H54 (cell line): ENCODE measurements around the gene ZNF324B.
"Not testable (repeated sequence)": the region's sequence is repeated elsewhere in the genome, so short reads cannot be mapped to it uniquely, and the experiment has no call there.

Experiments used
- DNase-seq: peaks from one replicate; pipeline ENCODE4 v3.0.0; 2011; ENCODE audit warnings: low spot score, mixed read lengths; ENCODE audit not compliant: insufficient read length
- FAIRE-seq: peaks from 3 replicates; lab custom pipeline; 2011; peaks lifted over from hg19 to GRCh38; lab: Jason Lieb, UNC
- POLR2A ChIP-seq: IDR thresholded peaks from 2 replicates; pipeline ENCODE4 v1.6.1; 2011; ENCODE audit warnings: low read depth, mild to moderate bottlenecking, low read length

Gene ZNF324B

DNA sequence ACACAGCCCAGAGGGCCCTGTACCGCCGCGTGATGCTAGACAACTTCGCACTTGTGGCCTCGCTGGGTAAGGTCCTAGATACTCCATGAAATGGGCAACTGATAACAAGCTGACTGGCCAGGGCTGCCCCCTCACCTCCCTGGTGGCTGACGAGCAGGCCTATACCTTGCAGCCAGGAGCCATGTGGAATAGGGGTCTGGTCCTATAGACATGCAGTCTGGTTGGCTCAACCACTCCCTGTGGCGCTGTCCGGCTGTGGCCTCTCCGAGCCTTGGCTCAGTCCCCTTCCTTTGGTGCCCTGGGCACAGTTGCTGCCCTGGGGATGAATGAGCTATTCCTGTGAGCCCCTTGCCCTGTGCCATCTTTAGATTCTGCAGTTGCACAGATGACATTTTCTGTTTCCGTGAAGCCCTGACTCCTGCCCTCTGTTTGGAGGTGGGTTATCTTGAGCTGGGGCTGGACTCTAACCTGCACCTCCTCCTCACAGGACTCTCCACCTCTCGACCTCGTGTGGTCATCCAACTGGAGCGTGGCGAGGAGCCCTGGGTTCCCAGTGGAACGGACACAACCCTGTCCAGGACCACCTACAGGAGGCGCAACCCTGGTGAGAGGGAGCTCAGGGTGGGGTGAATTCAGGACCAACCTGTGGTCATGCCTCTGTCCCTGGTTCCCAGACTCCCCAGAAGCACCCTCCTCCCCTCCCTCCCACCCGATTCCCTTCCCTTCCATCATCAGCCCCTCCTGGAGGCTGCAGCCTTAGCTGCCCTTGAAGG lies 18.0 kb downstream of the ZNF324B start:
- TF ChIP-seq POLR2A, result no peak
- DNase-seq (no peak), FAIRE-seq (no peak)

DNA sequence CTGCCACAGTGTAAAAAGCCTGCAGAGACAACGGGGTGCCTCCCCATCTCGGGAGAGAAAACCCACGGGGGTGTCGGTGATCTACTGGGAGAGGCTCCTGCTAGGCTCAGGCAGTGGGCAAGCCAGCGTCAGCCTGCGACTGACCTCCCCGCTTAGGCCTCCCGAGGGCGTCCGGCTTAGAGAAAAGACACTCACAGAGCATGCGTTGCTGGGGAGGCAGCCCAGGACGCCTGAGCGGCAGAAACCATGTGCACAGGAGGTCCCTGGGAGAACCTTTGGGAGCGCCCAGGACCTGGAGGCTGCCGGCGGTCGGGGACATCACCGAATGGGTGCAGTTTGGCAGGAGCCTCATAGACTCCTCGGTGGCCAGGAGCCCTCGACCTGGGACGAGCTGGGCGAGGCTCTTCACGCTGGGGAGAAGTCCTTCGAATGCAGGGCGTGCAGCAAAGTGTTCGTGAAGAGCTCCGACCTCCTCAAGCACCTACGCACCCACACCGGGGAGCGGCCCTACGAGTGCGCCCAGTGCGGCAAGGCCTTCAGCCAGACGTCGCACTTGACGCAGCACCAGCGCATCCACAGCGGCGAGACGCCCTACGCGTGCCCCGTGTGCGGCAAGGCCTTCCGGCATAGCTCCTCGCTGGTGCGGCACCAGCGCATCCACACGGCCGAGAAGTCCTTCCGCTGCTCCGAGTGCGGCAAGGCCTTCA lies 19.6 kb downstream of the ZNF324B start:
- DNase-seq, FAIRE-seq: not testable (repeated sequence)

DNA sequence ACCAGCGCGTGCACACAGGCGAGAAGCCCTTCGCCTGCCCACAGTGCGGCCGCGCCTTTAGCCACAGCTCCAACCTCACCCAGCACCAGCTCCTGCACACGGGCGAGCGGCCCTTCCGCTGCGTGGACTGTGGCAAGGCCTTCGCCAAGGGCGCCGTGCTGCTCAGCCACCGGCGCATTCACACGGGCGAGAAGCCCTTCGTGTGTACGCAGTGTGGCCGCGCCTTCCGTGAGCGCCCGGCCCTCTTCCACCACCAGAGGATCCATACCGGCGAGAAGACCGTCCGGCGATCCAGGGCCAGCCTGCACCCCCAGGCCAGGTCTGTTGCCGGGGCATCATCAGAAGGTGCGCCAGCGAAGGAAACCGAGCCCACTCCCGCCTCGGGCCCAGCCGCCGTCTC lies 20.3 kb downstream of the ZNF324B start:
- FAIRE-seq (no peak), DNase-seq (no peak)
- TF ChIP-seq POLR2A, result no peak

DNA sequence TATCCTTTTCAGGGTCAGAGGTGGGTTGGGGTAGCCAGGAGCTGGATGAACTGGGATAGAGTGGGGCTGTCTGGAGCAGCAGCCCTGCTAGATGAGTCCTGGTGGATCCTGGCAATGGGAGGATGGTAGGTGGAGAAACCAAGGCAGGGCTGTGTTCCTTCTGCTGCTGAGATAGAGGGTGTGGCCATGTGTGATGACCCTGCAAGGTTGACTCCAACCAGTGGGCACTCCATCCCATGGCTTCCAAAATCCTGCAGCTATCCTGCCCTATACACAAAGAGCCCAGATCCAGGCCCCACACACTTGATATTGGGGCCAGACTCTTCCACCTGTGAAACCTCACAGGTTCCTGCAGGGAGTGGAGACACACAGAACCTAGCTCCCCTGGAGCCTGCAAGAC lies 22.4 kb downstream of the ZNF324B start:
- no peak for DNase-seq
- no peak for TF ChIP-seq POLR2A
- FAIRE-seq, result no peak

DNA sequence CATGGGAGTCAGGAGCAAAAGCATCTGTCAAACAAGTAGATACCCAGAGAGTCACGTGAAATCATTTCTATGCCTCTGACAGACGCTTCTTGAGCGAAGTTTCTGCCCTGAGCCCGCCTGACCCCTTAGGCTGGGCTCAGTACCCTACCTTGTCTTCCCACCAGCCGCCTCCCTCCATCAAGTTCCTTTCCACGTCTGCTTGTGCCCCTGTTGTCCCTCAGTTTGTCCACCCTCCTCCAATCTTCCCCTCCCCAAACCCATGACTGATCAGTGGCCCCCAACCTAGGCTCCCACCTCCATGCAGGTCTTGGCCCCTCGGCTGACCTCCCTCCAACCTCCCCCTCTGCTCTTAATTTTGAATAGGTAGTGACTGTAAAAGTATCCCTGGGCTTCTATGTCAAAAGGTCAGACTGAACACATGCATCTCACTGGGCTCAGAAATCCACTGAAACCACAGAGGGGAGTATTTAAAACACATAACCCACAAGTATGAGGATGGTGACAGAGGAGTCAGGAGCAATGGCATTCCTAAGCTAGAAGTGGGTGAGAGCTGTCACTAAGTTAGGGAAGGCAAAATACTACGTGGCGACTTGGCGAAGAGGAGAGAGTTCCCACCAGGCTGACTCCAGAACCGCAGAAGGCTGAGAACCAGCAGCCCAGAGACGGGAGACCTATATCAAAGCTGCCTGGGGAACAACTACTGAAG lies 23.0 kb downstream of the ZNF324B start:
- no peak for FAIRE-seq
- peak; percentile 52 for DNase-seq

DNA sequence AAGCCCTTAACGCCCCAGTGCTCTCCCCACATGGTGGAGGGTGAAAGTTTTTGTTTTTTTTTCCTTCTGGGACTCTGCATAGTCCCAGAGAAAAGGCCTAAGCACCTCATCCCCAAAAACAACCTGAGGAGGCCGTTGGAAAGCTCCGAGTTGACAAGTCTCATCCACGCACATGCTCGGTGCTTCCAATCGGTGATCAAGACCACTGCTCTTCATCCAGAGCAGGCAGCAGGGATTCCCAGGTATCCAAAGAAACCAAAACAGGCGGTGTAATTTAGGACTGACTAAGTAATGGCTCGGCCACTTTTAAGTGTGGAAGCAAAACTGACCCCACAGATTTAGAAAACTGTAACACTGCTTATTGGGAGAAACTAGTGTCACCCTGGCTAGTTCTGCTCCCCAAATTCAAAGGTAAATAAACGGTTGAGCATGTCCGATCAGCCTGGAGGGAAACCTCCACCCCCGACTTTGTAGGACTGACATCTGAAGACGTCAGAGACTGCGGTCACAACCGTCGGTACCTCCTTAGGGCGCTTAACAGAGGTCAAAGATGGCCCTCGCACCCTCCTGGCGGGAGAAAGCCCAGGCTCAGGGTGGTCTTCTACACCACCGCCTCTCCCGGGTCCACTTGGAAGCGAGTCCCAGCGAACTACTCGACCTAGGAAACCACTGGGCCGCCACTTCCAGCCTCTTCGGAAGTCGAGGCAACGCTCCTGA lies 23.7 kb downstream of the ZNF324B start:
- FAIRE-seq (no peak), DNase-seq (no peak)
- TF ChIP-seq POLR2A, result no peak; the same call in 1 of the 2 replicates

More for the DNA sequence above, 23.0 kb downstream of the ZNF324B start:
- TF ChIP-seq POLR2A, result no peak

DNA sequence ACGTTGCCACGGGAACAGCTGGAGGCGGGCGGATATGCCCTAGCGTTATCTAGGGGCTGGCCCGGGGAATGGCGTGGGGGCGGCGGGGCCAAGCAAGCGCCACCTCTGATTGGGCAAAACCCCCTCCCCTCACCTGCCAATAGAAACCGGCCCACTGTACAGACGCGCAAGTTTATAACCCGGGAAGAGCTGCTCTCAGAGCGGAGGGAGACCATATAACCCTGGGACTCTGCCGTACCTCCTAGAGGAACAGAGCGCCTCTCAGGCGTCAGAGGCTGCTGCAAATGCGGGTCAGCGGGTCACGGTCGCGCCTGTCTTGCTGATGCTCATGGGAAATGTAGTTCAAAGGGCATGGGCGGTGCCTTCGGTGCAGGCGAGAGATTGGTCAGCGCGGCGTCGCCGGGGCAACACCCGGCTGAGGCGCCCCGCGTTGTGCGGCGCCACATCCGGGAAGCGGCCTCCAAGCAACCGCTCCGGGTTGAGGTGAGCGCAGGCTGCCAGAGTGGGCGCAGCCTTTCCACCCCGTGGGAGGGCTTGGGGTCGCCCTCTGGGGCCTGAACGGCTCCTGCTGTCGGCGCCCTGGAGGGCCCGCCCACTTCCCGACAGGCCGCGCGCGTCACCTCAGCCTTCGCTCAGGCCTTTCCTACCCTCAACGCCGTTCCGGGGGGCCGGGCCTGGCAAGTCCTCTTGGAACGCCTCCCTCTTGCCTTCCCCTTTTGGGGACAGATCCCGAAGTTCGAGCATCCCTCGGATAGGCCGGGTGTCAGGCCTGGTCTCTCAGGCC lies 24.5 kb downstream of the ZNF324B start, which contains the start of gene ZNF446:
Gene ZNF446 (plus strand): TSS at position 639 of the 784 bp plus-strand sequence. CDS start 867 bp downstream, outside the sequence.
- DNase-seq (peak; percentile 99), FAIRE-seq (no peak)
- TF ChIP-seq POLR2A, result peak; percentile 56

DNA sequence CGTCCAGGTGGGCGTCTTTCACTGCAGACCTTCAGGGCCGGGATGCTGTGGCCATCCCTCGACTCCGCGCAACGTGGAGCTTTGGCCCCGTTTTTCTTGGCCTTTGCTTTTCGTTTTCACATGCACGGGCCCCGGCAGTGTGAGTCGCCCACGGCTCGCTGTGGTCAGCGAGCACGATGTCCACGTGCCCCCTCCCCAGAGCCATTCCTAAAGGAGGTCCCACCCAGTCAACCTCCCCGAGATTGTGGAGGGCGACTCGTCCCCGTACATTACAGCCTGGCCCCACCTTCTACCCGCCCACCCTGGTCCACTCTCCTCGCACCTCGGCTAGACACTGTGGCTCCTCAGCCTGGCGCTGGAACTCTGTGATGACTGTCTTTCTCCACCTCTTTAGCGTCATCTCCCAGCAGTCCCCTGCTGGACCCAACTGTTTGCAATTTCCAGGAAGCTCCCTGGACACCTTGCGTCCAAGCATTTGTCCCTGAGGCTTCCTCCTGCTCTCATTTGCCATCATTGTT lies 25.1 kb downstream of the ZNF324B start:
- TF ChIP-seq POLR2A, result no peak
- DNase-seq (no peak), FAIRE-seq (no peak)

DNA sequence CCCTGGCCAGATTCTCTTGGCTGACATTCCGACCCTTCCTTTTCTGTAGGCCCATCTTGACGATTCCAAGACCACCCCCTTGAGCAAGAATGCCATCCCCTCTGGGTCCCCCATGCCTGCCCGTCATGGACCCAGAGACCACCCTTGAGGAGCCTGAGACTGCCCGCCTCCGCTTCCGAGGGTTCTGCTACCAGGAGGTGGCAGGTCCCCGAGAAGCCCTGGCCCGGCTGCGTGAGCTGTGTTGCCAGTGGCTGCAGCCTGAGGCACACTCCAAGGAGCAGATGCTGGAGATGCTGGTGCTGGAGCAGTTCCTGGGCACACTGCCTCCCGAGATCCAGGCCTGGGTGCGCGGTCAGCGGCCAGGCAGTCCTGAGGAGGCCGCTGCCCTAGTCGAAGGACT lies 25.7 kb downstream of the ZNF324B start:
- peak; percentile 9; the same call in 1 of the 2 replicates for TF ChIP-seq POLR2A
- DNase-seq (no peak), FAIRE-seq (no peak)

DNA sequence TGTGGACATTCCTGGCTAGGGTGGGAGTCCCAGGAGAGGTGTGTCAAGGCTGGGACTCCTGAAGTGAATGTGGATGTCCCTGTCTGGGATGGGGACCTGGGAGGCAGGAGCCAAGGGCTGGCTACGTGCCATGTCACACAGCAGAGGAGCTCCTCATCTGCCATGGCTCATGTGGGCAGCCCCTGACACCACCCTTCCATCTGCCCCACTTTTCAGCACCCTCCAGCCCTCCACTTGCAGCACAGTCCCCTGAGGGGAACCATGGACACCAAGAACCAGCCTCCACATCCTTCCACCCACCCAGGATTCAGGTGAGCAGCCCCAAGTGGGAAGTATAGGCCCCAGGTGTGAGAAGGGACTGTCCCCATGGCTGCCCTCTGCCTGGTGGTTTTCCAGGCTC lies 26.4 kb downstream of the ZNF324B start:
- FAIRE-seq (no peak), DNase-seq (no peak)
- no peak; the same call in 1 of the 2 replicates for TF ChIP-seq POLR2A

DNA sequence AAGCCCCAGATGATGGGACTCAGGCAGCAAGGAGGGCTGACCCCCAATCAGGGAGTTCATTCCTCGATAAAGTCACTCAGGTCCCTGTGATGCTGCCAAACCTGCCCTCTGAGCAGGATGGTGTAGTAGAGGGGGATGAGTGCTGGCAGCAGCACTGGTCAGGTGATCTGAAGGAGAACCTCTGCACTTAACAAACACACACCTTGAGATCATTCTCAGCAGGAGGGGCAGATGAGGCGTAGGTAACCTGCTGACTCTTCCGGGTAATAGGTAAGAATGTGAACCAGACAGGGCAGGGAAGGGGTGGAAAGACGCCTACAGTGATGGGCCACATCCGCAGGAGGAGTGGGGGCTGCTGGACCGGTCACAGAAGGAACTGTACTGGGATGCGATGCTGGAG lies 27.9 kb downstream of the ZNF324B start:
- no peak for TF ChIP-seq POLR2A
- no peak for FAIRE-seq
- DNase-seq, result no peak

DNA sequence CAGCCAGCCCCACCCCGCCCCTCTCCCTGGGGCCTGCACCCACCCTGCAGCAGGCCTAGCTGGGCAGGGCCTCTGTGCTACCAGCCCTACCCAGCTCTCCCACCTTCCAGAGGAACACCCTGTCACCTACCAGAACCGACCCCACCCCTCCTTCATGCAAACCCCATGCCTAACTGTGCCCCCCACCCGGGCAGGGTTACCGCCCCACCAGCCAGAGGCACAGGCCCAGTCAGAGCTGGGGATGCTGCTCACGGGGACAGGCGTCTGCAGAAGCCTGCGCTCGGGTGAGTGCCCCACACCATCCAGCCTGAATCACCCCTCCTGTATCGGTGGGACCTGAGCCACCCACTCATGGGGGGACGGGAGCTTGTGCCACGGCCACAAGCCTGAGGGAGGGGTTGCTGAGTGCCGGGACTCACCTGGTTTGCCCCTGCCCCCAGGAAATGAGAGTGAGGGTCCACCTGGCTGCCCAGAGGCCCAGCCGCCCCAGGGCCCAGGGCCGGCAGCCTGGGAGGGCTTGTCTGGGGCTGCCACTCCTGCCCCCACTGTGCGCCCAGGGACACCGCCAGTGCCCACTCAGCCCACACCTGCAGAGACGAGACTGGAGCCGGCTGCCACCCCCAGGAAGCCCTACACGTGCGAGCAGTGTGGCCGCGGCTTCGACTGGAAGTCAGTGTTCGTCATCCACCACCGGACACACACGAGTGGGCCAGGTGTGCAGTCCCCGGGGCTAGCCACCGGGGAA lies 28.5 kb downstream of the ZNF324B start:
- FAIRE-seq (no peak), DNase-seq (no peak)
- TF ChIP-seq POLR2A, result no peak

DNA sequence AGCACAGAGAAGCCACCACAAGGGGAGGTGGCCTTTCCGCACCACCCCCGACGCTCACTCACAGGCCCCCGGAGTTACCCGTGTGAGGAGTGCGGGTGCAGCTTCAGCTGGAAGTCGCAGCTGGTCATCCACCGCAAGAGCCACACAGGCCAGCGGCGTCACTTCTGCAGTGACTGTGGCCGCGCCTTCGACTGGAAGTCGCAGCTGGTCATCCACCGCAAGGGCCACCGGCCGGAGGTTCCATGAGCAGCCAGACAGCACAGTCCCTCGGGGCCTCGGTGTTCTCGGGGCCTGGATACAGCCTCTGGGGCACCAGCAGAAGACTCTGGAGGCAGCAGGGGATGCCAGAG lies 29.0 kb downstream of the ZNF324B start:
- no peak for TF ChIP-seq POLR2A
- FAIRE-seq (no peak), DNase-seq (no peak)
